Lower leg skin (tissue), 3 donors: ENCODE data around the gene CELF2.

Experiments
- POLR2A ChIP-seq, 2 donors: fragments of 450-650 bp; IDR thresholded peaks; one replicate each; pipeline ENCODE4 v1.6.1; 2016 to 2017; ENCODE audit warnings: antibody characterized with exemption in 2 of 2, mild to moderate bottlenecking in 1 of 2, moderate library complexity in 1 of 2
- TF ChIP-seq, protein P1 (sequence below), 3 donors: fragments of 450-650 bp; IDR thresholded peaks; one replicate each; pipeline ENCODE4 v1.5.1; 2016; ENCODE audit warnings: antibody characterized with exemption in 3 of 3, mild to moderate bottlenecking in 3 of 3, moderate library complexity in 2 of 3

DNA sequence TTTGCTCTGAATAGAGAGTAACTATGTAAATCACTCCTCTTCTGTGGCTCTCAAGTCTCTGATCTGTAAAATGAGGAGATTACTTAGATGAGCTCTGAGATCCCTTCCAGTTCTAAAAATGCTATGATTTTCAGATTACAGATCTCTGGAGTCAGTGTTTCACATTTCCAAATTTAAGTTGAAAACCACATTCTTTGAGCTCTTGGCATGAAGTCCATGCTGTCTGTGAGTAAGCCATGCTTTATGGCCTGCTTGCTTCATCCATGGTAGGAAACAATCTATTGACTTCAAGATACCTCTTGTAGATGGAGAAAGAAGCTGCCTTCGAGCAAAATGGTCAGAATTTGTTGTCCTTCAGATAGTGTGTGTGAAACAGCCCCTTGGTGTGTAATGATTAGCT is 64.9 kb downstream of the CELF2 start:
- TF ChIP-seq, protein P1, sequence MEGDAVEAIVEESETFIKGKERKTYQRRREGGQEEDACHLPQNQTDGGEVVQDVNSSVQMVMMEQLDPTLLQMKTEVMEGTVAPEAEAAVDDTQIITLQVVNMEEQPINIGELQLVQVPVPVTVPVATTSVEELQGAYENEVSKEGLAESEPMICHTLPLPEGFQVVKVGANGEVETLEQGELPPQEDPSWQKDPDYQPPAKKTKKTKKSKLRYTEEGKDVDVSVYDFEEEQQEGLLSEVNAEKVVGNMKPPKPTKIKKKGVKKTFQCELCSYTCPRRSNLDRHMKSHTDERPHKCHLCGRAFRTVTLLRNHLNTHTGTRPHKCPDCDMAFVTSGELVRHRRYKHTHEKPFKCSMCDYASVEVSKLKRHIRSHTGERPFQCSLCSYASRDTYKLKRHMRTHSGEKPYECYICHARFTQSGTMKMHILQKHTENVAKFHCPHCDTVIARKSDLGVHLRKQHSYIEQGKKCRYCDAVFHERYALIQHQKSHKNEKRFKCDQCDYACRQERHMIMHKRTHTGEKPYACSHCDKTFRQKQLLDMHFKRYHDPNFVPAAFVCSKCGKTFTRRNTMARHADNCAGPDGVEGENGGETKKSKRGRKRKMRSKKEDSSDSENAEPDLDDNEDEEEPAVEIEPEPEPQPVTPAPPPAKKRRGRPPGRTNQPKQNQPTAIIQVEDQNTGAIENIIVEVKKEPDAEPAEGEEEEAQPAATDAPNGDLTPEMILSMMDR (IDR thresholded peaks at IDR 0.05): no peak
- TF ChIP-seq POLR2A (IDR thresholded peaks at IDR 0.05): no peak
